Measurements from ENCODE around the gene TRIM47. TPM values are rescaled to one million over a fixed set of nuclear protein-coding genes. Genes with fewer than 3 reads are reported as not detected.
A peak's percentile ranks its signal among the peaks of the same experiment; 100 is the strongest.
"Not testable (repeated sequence)": the region's sequence is repeated elsewhere in the genome, so short reads cannot be mapped to it uniquely, and the experiment has no call there.

TRIM47 gene
- total RNA-seq, 1 experiment from 2014 or later, result 0.95 TPM

GRCh38 chr17:75864448-75864871, 13.9 kb downstream of the TRIM47 start:
- intact Hi-C loops (cut with micrococcal nuclease; ENCODE audit: unreplicated experiment), result no loop called here
- DNase-seq (ENCODE audit: low spot score), result peak; percentile 51
- no TSS peak for BruUV-seq (replicated peaks)
- H3K36me3 ChIP-seq (ENCODE audit: insufficient read depth, low read length, poor library complexity, severe bottlenecking), result no peaks in the 10 kb centered on the region
- no peak overlapping the region for H3K4me3 ChIP-seq (ENCODE audit: low read depth, low read length, poor library complexity, severe bottlenecking)
- TF ChIP-seq EZH2 (IDR thresholded peaks at IDR 0.05; ENCODE audit: borderline replicate concordance, low read depth, low read length, poor library complexity, severe bottlenecking), result no peak
- TF ChIP-seq, protein P1, sequence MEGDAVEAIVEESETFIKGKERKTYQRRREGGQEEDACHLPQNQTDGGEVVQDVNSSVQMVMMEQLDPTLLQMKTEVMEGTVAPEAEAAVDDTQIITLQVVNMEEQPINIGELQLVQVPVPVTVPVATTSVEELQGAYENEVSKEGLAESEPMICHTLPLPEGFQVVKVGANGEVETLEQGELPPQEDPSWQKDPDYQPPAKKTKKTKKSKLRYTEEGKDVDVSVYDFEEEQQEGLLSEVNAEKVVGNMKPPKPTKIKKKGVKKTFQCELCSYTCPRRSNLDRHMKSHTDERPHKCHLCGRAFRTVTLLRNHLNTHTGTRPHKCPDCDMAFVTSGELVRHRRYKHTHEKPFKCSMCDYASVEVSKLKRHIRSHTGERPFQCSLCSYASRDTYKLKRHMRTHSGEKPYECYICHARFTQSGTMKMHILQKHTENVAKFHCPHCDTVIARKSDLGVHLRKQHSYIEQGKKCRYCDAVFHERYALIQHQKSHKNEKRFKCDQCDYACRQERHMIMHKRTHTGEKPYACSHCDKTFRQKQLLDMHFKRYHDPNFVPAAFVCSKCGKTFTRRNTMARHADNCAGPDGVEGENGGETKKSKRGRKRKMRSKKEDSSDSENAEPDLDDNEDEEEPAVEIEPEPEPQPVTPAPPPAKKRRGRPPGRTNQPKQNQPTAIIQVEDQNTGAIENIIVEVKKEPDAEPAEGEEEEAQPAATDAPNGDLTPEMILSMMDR (conservative IDR thresholded peaks at IDR 0.05; ENCODE audit: low read depth, low read length), result no peak
- POLR2A ChIA-PET (ENCODE audit: low non-redundant PET), result no interaction called here
- no peak overlapping the region for H3K27ac ChIP-seq (ENCODE audit: low read depth, low read length, poor library complexity, severe bottlenecking)
- no peaks in the 10 kb centered on the region for H3K4me1 ChIP-seq (ENCODE audit: insufficient read depth, low read length, poor library complexity, severe bottlenecking)
- H3K9me3 ChIP-seq (ENCODE audit: low read depth, low read length, poor library complexity, severe bottlenecking), result no peaks in the 10 kb centered on the region
- H3K27me3 ChIP-seq (replicated peaks; ENCODE audit: insufficient read depth, low read depth, low read length, poor library complexity), result no peaks in the 10 kb centered on the region
- CTCF ChIA-PET, result no interaction called here

- no peaks in the 10 kb centered on the region for H3K27me3 ChIP-seq (replicated peaks; ENCODE audit: insufficient read depth, low read depth, low read length, poor library complexity)
- no TSS peak for BruUV-seq (replicated peaks)
- ChIA-PET CTCF (no interaction called here), POLR2A (ENCODE audit: low non-redundant PET) (no interaction called here)
- DNase-seq (ENCODE audit: low spot score), result no peak
- no peak overlapping the region for H3K27ac ChIP-seq (ENCODE audit: low read depth, low read length, poor library complexity, severe bottlenecking)
- H3K36me3 ChIP-seq (ENCODE audit: insufficient read depth, low read length, poor library complexity, severe bottlenecking), result no peaks in the 10 kb centered on the region
- no peaks in the 10 kb centered on the region for H3K9me3 ChIP-seq (ENCODE audit: low read depth, low read length, poor library complexity, severe bottlenecking)
- H3K4me3 ChIP-seq (ENCODE audit: low read depth, low read length, poor library complexity, severe bottlenecking), result no peak overlapping the region
- intact Hi-C loops (cut with micrococcal nuclease; ENCODE audit: unreplicated experiment), result no loop called here
- no peaks in the 10 kb centered on the region for H3K4me1 ChIP-seq (ENCODE audit: insufficient read depth, low read length, poor library complexity, severe bottlenecking)
- TF ChIP-seq, protein P1 (conservative IDR thresholded peaks at IDR 0.05; ENCODE audit: low read depth, low read length), result no peak
- no peak for TF ChIP-seq EZH2 (IDR thresholded peaks at IDR 0.05; ENCODE audit: borderline replicate concordance, low read depth, low read length, poor library complexity, severe bottlenecking)
Measured at GRCh38 chr17:75861927-75862317, 16.5 kb downstream of the TRIM47 start.

GRCh38 chr17:75859358-75859757, 19.0 kb downstream of the TRIM47 start:
- H3K9me3 ChIP-seq (ENCODE audit: low read depth, low read length, poor library complexity, severe bottlenecking); H3K4me1 ChIP-seq (ENCODE audit: insufficient read depth, low read length, poor library complexity, severe bottlenecking); H3K27ac ChIP-seq (ENCODE audit: low read depth, low read length, poor library complexity, severe bottlenecking); H3K36me3 ChIP-seq (ENCODE audit: insufficient read depth, low read length, poor library complexity, severe bottlenecking); POLR2A ChIA-PET (ENCODE audit: low non-redundant PET); BruUV-seq (replicated peaks); intact Hi-C loops (cut with micrococcal nuclease; ENCODE audit: unreplicated experiment); H3K27me3 ChIP-seq (replicated peaks; ENCODE audit: insufficient read depth, low read depth, low read length, poor library complexity); H3K4me3 ChIP-seq (ENCODE audit: low read depth, low read length, poor library complexity, severe bottlenecking); DNase-seq (ENCODE audit: low spot score): not testable (repeated sequence)
- CTCF ChIA-PET, result interaction anchor here (0.7 kb wide), 1 partner anchor 1298 kb away, joined by 3 read pairs; no protein-coding TSS in a partner anchor

- ChIA-PET CTCF (interaction anchor here (1.1 to 1.6 kb wide), 2 partner anchors 19 to 123 kb away, joined by 3 to 4 read pairs; partner anchors contain the start of genes ACOX1 and TEN1), POLR2A (ENCODE audit: low non-redundant PET) (interaction anchor here (2.1 kb wide), 1 partner anchor 76 kb away, joined by 6 read pairs; no protein-coding TSS in a partner anchor)
- Histone ChIP-seq H3K9me3 (ENCODE audit: low read depth, low read length, poor library complexity, severe bottlenecking) (no peaks in the 10 kb centered on the region), H3K27ac (ENCODE audit: low read depth, low read length, poor library complexity, severe bottlenecking) (peak overlapping the region; percentile 86), H3K4me1 (ENCODE audit: insufficient read depth, low read length, poor library complexity, severe bottlenecking) (peaks cover 13% of the 10 kb centered on the region), H3K27me3 (replicated peaks; ENCODE audit: insufficient read depth, low read depth, low read length, poor library complexity) (no peaks in the 10 kb centered on the region), H3K36me3 (ENCODE audit: insufficient read depth, low read length, poor library complexity, severe bottlenecking) (peaks cover 5% of the 10 kb centered on the region), H3K4me3 (ENCODE audit: low read depth, low read length, poor library complexity, severe bottlenecking) (peak overlapping the region; percentile 63)
- no peak for DNase-seq (ENCODE audit: low spot score)
- TF ChIP-seq, protein P1 (conservative IDR thresholded peaks at IDR 0.05; ENCODE audit: low read depth, low read length), result no peak
- intact Hi-C loops (cut with micrococcal nuclease; ENCODE audit: unreplicated experiment), result no loop called here
- BruUV-seq (replicated peaks), result TSS peak; percentile 86
Measured at GRCh38 chr17:75856062-75856756, 22.2 kb downstream of the TRIM47 start.

All from A673 (cell line).